ENCODE data around the gene CTXN1.

The CTXN1 gene

DNA sequence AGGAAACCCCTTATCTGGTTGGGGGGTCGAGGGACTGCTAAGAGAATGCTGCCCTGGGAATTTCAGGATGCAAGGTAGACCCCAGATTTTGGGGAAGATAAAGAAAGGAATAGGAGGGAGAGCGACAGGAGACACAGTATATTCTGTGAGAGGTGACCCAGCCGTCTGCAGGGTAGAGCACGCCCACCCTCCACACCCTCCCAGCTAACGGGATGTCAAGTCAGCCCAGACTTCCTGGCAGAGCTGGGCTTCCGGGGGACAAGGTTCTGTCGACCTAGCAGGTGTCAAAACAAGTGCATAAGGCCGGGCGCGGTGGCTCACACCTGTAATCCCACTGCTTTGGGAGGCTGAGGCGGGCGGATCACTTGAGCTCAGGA lies 51.0 kb downstream of the CTXN1 start:
- DNase-seq (ENCODE audit: low read depth) = no peak
- TF ChIP-seq, protein P1, sequence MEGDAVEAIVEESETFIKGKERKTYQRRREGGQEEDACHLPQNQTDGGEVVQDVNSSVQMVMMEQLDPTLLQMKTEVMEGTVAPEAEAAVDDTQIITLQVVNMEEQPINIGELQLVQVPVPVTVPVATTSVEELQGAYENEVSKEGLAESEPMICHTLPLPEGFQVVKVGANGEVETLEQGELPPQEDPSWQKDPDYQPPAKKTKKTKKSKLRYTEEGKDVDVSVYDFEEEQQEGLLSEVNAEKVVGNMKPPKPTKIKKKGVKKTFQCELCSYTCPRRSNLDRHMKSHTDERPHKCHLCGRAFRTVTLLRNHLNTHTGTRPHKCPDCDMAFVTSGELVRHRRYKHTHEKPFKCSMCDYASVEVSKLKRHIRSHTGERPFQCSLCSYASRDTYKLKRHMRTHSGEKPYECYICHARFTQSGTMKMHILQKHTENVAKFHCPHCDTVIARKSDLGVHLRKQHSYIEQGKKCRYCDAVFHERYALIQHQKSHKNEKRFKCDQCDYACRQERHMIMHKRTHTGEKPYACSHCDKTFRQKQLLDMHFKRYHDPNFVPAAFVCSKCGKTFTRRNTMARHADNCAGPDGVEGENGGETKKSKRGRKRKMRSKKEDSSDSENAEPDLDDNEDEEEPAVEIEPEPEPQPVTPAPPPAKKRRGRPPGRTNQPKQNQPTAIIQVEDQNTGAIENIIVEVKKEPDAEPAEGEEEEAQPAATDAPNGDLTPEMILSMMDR (conservative IDR thresholded peaks at IDR 0.05; ENCODE audit: low read depth, low read length) = no peak
- H3K4me3 ChIP-seq (ENCODE audit: low read length) = peak overlapping the region; percentile 73
